OCI-LY1 (cell line): ENCODE measurements around the gene MCTP1.

Source experiments
- CTCF ChIP-seq: fragments of 200-600 bp; sonication (generic), shearing (Covaris generic); IDR thresholded peaks from 2 replicates; pipeline ENCODE4 v1.5.1; 2017; ENCODE audit warnings: mild to moderate bottlenecking, antibody characterized with exemption, low read length, moderate library complexity, mixed read lengths
- EZH2 ChIP-seq: fragments of 200-600 bp; sonication (generic), shearing (Covaris generic); IDR thresholded peaks from 2 replicates; pipeline ENCODE4 v1.8.0; 2017; ENCODE audit warnings: borderline replicate concordance, mixed run types, mild to moderate bottlenecking, antibody characterized with exemption, low read length, moderate library complexity, mixed read lengths

GRCh38 chr5:94761055-94761454 is 523.8 kb downstream of the MCTP1 start:
- TF ChIP-seq CTCF (no peak), EZH2 (no peak)
